K562 (cell line): Measurements from ENCODE around the gene ZC3H10. TPM values are rescaled to one million over a fixed set of nuclear protein-coding genes. Genes with fewer than 3 reads are reported as not detected.

Experiments
- ARID3A ChIP-seq: IDR thresholded peaks from 2 replicates; pipeline ENCODE4 v1.6.1; 2012; ENCODE audit warnings: low read depth, low read length, improper control_type of control experiment, borderline replicate concordance
- BRF1 ChIP-seq: IDR thresholded peaks from 3 replicates; pipeline ENCODE4 v1.6.1; 2011; ENCODE audit warnings: borderline replicate concordance, mild to moderate bottlenecking; ENCODE audit not compliant: insufficient read length; ENCODE audit errors: extremely low read depth
- DNMT1 ChIP-seq: fragments of 450-650 bp; IDR thresholded peaks from 2 replicates; pipeline ENCODE4 v1.6.1; 2016; ENCODE audit warnings: antibody characterized with exemption, mild to moderate bottlenecking
- HMG20A ChIP-seq: fragments of 450-650 bp; formaldehyde crosslinking; conservative IDR thresholded peaks from 2 replicates; pipeline ENCODE4 v1.4.0; 2020; ENCODE audit warnings: mild to moderate bottlenecking, mixed read lengths
- KAT8 ChIP-seq: fragments of 450-650 bp; IDR thresholded peaks from 2 replicates; pipeline ENCODE4 v1.6.1; 2016; ENCODE audit warnings: low read depth, mild to moderate bottlenecking
- KDM2B ChIP-seq: fragments of 250-450 bp; sonication (Bioruptor Pico); IDR thresholded peaks from 2 replicates; pipeline ENCODE4 v1.8.0; 2021; ENCODE audit warnings: mild to moderate bottlenecking, moderate library complexity
- PATZ1 ChIP-seq: fragments of 250-450 bp; sonication (Bioruptor Pico); IDR thresholded peaks from 2 replicates; pipeline ENCODE4 v1.5.0; 2020; ENCODE audit warnings: mild to moderate bottlenecking, borderline replicate concordance
- POLR3G ChIP-seq: IDR thresholded peaks from 2 replicates; pipeline ENCODE4 v1.6.1; 2011; ENCODE audit not compliant: insufficient read length, insufficient replicate concordance; ENCODE audit errors: extremely low read depth
- RBM14 ChIP-seq: fragments of 200-400 bp; formaldehyde crosslinking; IDR thresholded peaks from 2 replicates; pipeline ENCODE4 v1.6.1; 2018; ENCODE audit warnings: low read depth, mild to moderate bottlenecking, low read length, moderate library complexity, borderline replicate concordance; ENCODE audit not compliant: insufficient read depth
- RFX7 ChIP-seq: fragments of 250-450 bp; sonication (Bioruptor Pico); IDR thresholded peaks from 2 replicates; pipeline ENCODE4 v1.5.1; 2021; ENCODE audit warnings: mild to moderate bottlenecking
- SMARCC2 ChIP-seq: fragments of 450-650 bp; IDR thresholded peaks from 2 replicates; pipeline ENCODE4 v1.6.1; 2017; ENCODE audit warnings: antibody characterized with exemption, moderate library complexity, mild to moderate bottlenecking, low read depth
- SRSF9 ChIP-seq: fragments of 200-400 bp; formaldehyde crosslinking; IDR thresholded peaks from 2 replicates; pipeline ENCODE4 v1.6.1; 2017; ENCODE audit warnings: low read depth, low read length, borderline replicate concordance
- TEAD4 ChIP-seq, 2 experiments: sonication (generic) in 1 of 2; formaldehyde crosslinking in 1 of 2; IDR thresholded peaks; 2 replicates each; pipeline versions ENCODE4 v1.6.1 to v1.8.0; 2012 to 2022; ENCODE audit warnings: borderline replicate concordance in 1 of 2, inconsistent platforms in 1 of 2, low read length in 1 of 2, mild to moderate bottlenecking in 1 of 2, missing genetic modification reagents in 1 of 2
- TFE3 ChIP-seq: fragments of 450-650 bp; formaldehyde crosslinking; IDR thresholded peaks from 2 replicates; pipeline ENCODE4 v1.4.0; 2020; ENCODE audit warnings: mild to moderate bottlenecking, mixed read lengths
- XRCC5 ChIP-seq: fragments of 200-400 bp; formaldehyde crosslinking; IDR thresholded peaks from 2 replicates; pipeline ENCODE4 v1.6.1; 2017; ENCODE audit warnings: low read depth, mild to moderate bottlenecking, low read length
- ZFP36 ChIP-seq: fragments of 150-350 bp; IDR thresholded peaks from 2 replicates; pipeline ENCODE4 v1.6.1; 2018; ENCODE audit warnings: low read length, low read depth; ENCODE audit not compliant: partially characterized antibody
- ZNF274 ChIP-seq: IDR thresholded peaks from 2 replicates; pipeline ENCODE4 v1.6.1; 2011; ENCODE audit warnings: low read depth, mild to moderate bottlenecking, low read length, moderate library complexity, borderline replicate concordance
- ZNF707 ChIP-seq: fragments of 250-450 bp; sonication (Bioruptor Pico); conservative IDR thresholded peaks from 2 replicates; pipeline ENCODE4 v1.8.0; 2022; ENCODE audit warnings: inconsistent platforms, mild to moderate bottlenecking, moderate library complexity
- polyA plus RNA-seq, 8 experiments: library from polyadenylated mRNA; depleted of rRNA in 4 of 8; stranded (reverse) in 5 of 8; unstranded in 3 of 8; fragments of >200 nt; fragmentation: Nextera tagmentation in 2 of 8; fragmentation: Illumina TruSeq in 1 of 8; extraction: Ambion mirVana in 2 of 8; extraction: Trizol in 1 of 8; gene quantifications; 2 replicates each; pipeline versions ENCODE4 v1.2.1 to v1.2.3, GENCODE V29; 2011 to 2014; ENCODE audit warnings: inconsistent platforms in 1 of 8, missing spikeins in 1 of 8
- total RNA-seq, 7 experiments: library from RNA; depleted of rRNA in 6 of 7; stranded (reverse); fragments of >200 nt in 6 of 7; fragmentation: Illumina TruSeq in 2 of 7; extraction: Trizol in 2 of 7; gene quantifications; 2 replicates each; pipeline versions ENCODE4 v1.2.1 to v1.2.3, GENCODE V29; 2011 to 2021; ENCODE audit warnings: low replicate concordance in 1 of 7
- TF ChIP-seq, protein P1 (sequence below): fragments of 250-450 bp; sonication (Bioruptor Pico); IDR thresholded peaks from 2 replicates; pipeline ENCODE4 v1.8.0; 2021; ENCODE audit warnings: mild to moderate bottlenecking, moderate library complexity

The ZC3H10 gene
- total and polyA plus RNA-seq, 9 of the 15 experiments (the other 6 are each of a cell fraction or from before 2014, with no cell fraction given), result 0.31 to 4.1 (median 1.6) TPM

DNA sequence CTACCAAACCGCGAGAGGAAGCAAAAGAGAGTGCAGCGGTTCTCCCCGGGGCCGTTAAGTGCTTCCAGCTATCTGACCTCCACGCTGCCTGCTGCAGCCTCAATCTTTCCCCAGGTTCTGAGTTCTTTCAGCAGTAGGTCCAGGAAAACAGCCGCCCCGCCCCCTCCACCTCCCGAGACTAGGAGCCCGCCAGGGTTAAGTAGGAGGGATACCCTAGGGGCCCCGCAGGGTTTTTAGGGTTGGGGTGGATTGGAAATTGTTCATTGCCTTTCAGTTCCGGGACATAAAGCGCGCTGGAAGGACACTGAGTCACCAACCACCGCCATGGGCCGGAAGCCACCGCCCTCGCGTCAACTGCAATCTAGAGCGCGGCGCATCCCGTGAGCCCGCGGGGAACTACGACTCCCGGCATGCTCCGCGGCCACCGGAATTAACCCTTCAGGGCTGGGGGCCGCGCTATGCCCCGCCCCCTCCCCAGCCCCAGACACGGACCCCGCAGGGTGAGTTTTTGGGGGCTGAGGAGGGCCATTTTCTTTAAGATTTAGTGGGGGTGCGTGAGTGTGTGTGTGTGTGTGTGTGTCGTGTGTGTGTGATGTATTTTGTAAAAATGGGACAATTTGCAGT lies 34.2 kb downstream of the ZC3H10 start, which contains the start of gene MYL6B (continued):
- TF ChIP-seq ZNF707 (CRISPR knock-in tag) (no peak), XRCC5 (no peak), KAT8 (no peak), ZFP36 (no peak), RBM14 (no peak), SRSF9 (no peak), DNMT1 (no peak), BRF1 (no peak), ARID3A (no peak), ZNF274 (no peak), TEAD4 (IDR thresholded peaks at IDR 0.05; ENCODE audit: low read length) (0 out of 2 replicates have a peak, but pooled peaks have one; percentile 15), TEAD4 (CRISPR knock-in tag; IDR thresholded peaks at IDR 0.05; ENCODE audit: borderline replicate concordance) (no peak), HMG20A (CRISPR knock-in tag) (no peak), RFX7 (CRISPR knock-in tag) (0 out of 2 replicates have a peak, but pooled peaks have one; percentile 20), PATZ1 (CRISPR knock-in tag) (no peak), TFE3 (CRISPR knock-in tag) (no peak), POLR3G (no peak), SMARCC2 (no peak), KDM2B (CRISPR knock-in tag) (no peak)
- TF ChIP-seq, protein P1, sequence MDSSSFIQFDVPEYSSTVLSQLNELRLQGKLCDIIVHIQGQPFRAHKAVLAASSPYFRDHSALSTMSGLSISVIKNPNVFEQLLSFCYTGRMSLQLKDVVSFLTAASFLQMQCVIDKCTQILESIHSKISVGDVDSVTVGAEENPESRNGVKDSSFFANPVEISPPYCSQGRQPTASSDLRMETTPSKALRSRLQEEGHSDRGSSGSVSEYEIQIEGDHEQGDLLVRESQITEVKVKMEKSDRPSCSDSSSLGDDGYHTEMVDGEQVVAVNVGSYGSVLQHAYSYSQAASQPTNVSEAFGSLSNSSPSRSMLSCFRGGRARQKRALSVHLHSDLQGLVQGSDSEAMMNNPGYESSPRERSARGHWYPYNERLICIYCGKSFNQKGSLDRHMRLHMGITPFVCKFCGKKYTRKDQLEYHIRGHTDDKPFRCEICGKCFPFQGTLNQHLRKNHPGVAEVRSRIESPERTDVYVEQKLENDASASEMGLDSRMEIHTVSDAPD (CRISPR knock-in tag), result no peak
